HepG2 (cell line): Measurements from ENCODE around the gene FITM1. TPM values are rescaled to one million over a fixed set of nuclear protein-coding genes. Genes with fewer than 3 reads are reported as not detected.

ENCODE experiments used
- CEBPB ChIP-seq: IDR thresholded peaks from 2 replicates; pipeline ENCODE4 v1.6.1; 2011; ENCODE audit warnings: low read depth, low read length, improper control_type of control experiment, borderline replicate concordance
- GATAD1 ChIP-seq: IDR thresholded peaks from 2 replicates; pipeline ENCODE4 v1.6.1; 2016; ENCODE audit warnings: missing genetic modification reagents, missing compliant biosample characterization
- NBN ChIP-seq: fragments of 450-650 bp; conservative IDR thresholded peaks from 2 replicates; pipeline ENCODE4 v1.6.1; 2017
- NCOA5 ChIP-seq: sonication (generic); formaldehyde crosslinking; IDR thresholded peaks from 2 replicates; pipeline ENCODE4 v1.4.0; 2020; ENCODE audit warnings: missing genetic modification reagents
- SRSF4 ChIP-seq: fragments of 200-400 bp; formaldehyde crosslinking; IDR thresholded peaks from one replicate; pipeline ENCODE4 v1.6.1; 2018; ENCODE audit warnings: mild to moderate bottlenecking, low read depth, low read length, moderate library complexity; ENCODE audit not compliant: poor library complexity, severe bottlenecking
- ZMYM2 ChIP-seq: sonication (generic); formaldehyde crosslinking; IDR thresholded peaks from 2 replicates; pipeline ENCODE4 v1.8.0; 2022; ENCODE audit warnings: mild to moderate bottlenecking, missing genetic modification reagents
- ZNF160 ChIP-seq: sonication (generic); formaldehyde crosslinking; IDR thresholded peaks from 2 replicates; pipeline ENCODE4 v1.8.0; 2022; ENCODE audit warnings: mild to moderate bottlenecking, inconsistent platforms, missing genetic modification reagents
- ZNF260 ChIP-seq: sonication (generic); formaldehyde crosslinking; IDR thresholded peaks from 2 replicates; pipeline ENCODE4 v1.4.0; 2020; ENCODE audit warnings: missing genetic modification reagents, low read depth, mild to moderate bottlenecking, borderline replicate concordance
- polyA plus RNA-seq, 8 experiments: library from polyadenylated mRNA; depleted of rRNA in 3 of 8; stranded (reverse) in 7 of 8; unstranded in 1 of 8; fragments of >200 nt; fragmentation: Illumina TruSeq in 4 of 8; extraction: Trizol in 4 of 8; gene quantifications; 2 replicates each; pipeline versions ENCODE4 v1.2.1 to v1.2.3, GENCODE V29; 2011 to 2016; ENCODE audit warnings: low read depth in 4 of 8, missing spikeins in 1 of 8, mixed read lengths in 1 of 8; ENCODE audit not compliant: insufficient read depth in 1 of 8
- total RNA-seq, 5 experiments: library from RNA; depleted of rRNA; stranded (reverse); fragments of >200 nt; fragmentation: Illumina TruSeq; extraction: Trizol; gene quantifications; 2 replicates each; pipeline ENCODE4 v1.2.3, GENCODE V29; 2016; ENCODE audit warnings: low read depth in 1 of 5
- TF ChIP-seq, protein P1 (sequence below): IDR thresholded peaks from 2 replicates; pipeline ENCODE4 v1.6.1; 2016; ENCODE audit warnings: missing compliant biosample characterization, missing genetic modification reagents, borderline replicate concordance
- TF ChIP-seq, protein P2 (sequence below): sonication (generic); formaldehyde crosslinking; IDR thresholded peaks from 2 replicates; pipeline ENCODE4 v1.5.1; 2020; ENCODE audit warnings: mild to moderate bottlenecking, missing genetic modification reagents, moderate library complexity
- TF ChIP-seq, protein P3 (sequence below): sonication (generic); formaldehyde crosslinking; IDR thresholded peaks from 2 replicates; pipeline ENCODE4 v1.8.0; 2022; ENCODE audit warnings: mild to moderate bottlenecking, missing genetic modification reagents, moderate library complexity
- TF ChIP-seq, protein P4 (sequence below): sonication (generic); formaldehyde crosslinking; IDR thresholded peaks from 2 replicates; pipeline ENCODE4 v1.5.0; 2020; ENCODE audit warnings: mild to moderate bottlenecking, missing genetic modification reagents
- TF ChIP-seq, protein P5 (sequence below): sonication (generic); formaldehyde crosslinking; IDR thresholded peaks from 2 replicates; pipeline ENCODE4 v1.9.0; 2021; ENCODE audit warnings: mild to moderate bottlenecking, missing genetic modification reagents
- TF ChIP-seq, protein P6 (sequence below): sonication (generic); formaldehyde crosslinking; IDR thresholded peaks from 2 replicates; pipeline ENCODE4 v1.9.0; 2021; ENCODE audit warnings: missing genetic modification reagents, mild to moderate bottlenecking, borderline replicate concordance

The FITM1 gene
- total and polyA plus RNA-seq, 2 of the 13 experiments (the other 11 are each of a cell fraction or from before 2014, with no cell fraction given): 2.7 to 5.8 TPM

DNA sequence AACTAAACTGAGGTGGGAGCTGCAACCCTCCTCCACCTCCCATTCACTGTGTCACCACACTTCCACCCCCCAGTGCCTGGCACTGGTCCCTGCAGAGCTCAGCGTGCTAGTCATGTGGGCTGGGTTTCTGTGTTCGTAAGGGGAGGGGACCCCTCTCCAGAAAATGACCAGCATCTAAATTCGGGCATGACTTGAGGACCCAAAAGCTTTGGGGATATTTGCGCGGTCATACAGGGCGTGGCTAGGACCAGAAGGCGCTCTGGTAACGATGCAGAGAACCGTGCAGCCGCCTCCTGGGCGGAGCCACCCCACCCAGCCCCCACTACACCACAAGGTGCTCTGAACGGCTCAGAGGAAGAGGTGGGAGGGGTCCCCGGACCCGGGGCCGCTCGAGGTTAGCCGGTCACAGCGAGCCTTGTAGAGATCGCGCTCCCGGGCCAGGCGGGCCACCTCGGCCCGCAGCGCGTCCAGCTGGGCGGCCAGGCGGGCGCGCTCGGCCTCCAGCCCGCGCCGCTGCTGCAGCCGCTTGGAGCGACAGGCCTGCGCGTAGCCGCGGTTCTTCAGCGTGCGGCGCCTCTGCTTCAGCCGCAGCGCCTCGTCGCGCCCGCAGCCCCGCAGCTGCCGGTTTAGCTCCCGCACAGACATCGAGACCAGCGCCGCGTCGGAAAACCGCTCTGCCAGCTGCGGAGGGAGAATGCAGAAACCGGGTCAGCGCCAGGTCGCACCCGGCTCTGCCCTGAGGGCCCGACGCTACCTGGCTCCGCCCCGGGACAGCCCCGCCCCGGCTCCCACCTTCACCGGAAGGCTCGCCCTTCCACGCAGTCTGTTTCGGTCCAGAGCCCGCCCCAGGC lies 49.3 kb upstream of the FITM1 start (continued):
- no peak for TF ChIP-seq CEBPB
- TF ChIP-seq ZMYM2 (CRISPR knock-in tag): no peak
- TF ChIP-seq, protein P1, sequence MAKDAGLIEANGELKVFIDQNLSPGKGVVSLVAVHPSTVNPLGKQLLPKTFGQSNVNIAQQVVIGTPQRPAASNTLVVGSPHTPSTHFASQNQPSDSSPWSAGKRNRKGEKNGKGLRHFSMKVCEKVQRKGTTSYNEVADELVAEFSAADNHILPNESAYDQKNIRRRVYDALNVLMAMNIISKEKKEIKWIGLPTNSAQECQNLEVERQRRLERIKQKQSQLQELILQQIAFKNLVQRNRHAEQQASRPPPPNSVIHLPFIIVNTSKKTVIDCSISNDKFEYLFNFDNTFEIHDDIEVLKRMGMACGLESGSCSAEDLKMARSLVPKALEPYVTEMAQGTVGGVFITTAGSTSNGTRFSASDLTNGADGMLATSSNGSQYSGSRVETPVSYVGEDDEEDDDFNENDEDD (CRISPR knock-in tag): peak; percentile 80
- no peak for TF ChIP-seq NCOA5 (CRISPR knock-in tag)
- TF ChIP-seq ZNF260: no peak
- TF ChIP-seq, protein P2, sequence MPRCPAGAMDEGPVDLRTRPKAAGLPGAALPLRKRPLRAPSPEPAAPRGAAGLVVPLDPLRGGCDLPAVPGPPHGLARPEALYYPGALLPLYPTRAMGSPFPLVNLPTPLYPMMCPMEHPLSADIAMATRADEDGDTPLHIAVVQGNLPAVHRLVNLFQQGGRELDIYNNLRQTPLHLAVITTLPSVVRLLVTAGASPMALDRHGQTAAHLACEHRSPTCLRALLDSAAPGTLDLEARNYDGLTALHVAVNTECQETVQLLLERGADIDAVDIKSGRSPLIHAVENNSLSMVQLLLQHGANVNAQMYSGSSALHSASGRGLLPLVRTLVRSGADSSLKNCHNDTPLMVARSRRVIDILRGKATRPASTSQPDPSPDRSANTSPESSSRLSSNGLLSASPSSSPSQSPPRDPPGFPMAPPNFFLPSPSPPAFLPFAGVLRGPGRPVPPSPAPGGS (CRISPR knock-in tag): peak; percentile 54
- TF ChIP-seq, protein P3, sequence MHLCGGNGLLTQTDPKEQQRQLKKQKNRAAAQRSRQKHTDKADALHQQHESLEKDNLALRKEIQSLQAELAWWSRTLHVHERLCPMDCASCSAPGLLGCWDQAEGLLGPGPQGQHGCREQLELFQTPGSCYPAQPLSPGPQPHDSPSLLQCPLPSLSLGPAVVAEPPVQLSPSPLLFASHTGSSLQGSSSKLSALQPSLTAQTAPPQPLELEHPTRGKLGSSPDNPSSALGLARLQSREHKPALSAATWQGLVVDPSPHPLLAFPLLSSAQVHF (CRISPR knock-in tag): no peak
- no peak for TF ChIP-seq GATAD1 (CRISPR knock-in tag)
- TF ChIP-seq, protein P4, sequence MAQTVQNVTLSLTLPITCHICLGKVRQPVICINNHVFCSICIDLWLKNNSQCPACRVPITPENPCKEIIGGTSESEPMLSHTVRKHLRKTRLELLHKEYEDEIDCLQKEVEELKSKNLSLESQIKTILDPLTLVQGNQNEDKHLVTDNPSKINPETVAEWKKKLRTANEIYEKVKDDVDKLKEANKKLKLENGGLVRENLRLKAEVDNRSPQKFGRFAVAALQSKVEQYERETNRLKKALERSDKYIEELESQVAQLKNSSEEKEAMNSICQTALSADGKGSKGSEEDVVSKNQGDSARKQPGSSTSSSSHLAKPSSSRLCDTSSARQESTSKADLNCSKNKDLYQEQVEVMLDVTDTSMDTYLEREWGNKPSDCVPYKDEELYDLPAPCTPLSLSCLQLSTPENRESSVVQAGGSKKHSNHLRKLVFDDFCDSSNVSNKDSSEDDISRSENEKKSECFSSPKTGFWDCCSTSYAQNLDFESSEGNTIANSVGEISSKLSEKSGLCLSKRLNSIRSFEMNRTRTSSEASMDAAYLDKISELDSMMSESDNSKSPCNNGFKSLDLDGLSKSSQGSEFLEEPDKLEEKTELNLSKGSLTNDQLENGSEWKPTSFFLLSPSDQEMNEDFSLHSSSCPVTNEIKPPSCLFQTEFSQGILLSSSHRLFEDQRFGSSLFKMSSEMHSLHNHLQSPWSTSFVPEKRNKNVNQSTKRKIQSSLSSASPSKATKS (CRISPR knock-in tag): no peak
- no peak for TF ChIP-seq ZNF160
- TF ChIP-seq, protein P5, sequence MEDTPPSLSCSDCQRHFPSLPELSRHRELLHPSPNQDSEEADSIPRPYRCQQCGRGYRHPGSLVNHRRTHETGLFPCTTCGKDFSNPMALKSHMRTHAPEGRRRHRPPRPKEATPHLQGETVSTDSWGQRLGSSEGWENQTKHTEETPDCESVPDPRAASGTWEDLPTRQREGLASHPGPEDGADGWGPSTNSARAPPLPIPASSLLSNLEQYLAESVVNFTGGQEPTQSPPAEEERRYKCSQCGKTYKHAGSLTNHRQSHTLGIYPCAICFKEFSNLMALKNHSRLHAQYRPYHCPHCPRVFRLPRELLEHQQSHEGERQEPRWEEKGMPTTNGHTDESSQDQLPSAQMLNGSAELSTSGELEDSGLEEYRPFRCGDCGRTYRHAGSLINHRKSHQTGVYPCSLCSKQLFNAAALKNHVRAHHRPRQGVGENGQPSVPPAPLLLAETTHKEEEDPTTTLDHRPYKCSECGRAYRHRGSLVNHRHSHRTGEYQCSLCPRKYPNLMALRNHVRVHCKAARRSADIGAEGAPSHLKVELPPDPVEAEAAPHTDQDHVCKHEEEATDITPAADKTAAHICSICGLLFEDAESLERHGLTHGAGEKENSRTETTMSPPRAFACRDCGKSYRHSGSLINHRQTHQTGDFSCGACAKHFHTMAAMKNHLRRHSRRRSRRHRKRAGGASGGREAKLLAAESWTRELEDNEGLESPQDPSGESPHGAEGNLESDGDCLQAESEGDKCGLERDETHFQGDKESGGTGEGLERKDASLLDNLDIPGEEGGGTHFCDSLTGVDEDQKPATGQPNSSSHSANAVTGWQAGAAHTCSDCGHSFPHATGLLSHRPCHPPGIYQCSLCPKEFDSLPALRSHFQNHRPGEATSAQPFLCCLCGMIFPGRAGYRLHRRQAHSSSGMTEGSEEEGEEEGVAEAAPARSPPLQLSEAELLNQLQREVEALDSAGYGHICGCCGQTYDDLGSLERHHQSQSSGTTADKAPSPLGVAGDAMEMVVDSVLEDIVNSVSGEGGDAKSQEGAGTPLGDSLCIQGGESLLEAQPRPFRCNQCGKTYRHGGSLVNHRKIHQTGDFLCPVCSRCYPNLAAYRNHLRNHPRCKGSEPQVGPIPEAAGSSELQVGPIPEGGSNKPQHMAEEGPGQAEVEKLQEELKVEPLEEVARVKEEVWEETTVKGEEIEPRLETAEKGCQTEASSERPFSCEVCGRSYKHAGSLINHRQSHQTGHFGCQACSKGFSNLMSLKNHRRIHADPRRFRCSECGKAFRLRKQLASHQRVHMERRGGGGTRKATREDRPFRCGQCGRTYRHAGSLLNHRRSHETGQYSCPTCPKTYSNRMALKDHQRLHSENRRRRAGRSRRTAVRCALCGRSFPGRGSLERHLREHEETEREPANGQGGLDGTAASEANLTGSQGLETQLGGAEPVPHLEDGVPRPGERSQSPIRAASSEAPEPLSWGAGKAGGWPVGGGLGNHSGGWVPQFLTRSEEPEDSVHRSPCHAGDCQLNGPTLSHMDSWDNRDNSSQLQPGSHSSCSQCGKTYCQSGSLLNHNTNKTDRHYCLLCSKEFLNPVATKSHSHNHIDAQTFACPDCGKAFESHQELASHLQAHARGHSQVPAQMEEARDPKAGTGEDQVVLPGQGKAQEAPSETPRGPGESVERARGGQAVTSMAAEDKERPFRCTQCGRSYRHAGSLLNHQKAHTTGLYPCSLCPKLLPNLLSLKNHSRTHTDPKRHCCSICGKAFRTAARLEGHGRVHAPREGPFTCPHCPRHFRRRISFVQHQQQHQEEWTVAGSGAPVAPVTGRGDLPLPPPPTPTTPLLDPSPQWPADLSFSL (CRISPR knock-in tag): no peak
- no peak for TF ChIP-seq SRSF4
- TF ChIP-seq, protein P6, sequence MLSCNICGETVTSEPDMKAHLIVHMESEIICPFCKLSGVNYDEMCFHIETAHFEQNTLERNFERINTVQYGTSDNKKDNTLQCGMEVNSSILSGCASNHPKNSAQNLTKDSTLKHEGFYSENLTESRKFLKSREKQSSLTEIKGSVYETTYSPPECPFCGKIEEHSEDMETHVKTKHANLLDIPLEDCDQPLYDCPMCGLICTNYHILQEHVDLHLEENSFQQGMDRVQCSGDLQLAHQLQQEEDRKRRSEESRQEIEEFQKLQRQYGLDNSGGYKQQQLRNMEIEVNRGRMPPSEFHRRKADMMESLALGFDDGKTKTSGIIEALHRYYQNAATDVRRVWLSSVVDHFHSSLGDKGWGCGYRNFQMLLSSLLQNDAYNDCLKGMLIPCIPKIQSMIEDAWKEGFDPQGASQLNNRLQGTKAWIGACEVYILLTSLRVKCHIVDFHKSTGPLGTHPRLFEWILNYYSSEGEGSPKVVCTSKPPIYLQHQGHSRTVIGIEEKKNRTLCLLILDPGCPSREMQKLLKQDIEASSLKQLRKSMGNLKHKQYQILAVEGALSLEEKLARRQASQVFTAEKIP (CRISPR knock-in tag): no peak
- no peak for TF ChIP-seq NBN
